Effector CD4-positive, alpha-beta T cell (primary cell): Measurements from ENCODE around the gene ZNF268.
"Not testable (repeated sequence)": the region's sequence is repeated elsewhere in the genome, so short reads cannot be mapped to it uniquely, and the experiment has no call there.

Experiments used
- DNase-seq: peaks from one replicate; pipeline ENCODE4 v3.0.0-alpha.2; 2020

The ZNF268 gene

GRCh38 chr12:133227281-133227852, 46.1 kb downstream of the ZNF268 start:
- DNase-seq = no peak

- no peak for DNase-seq
Measured at GRCh38 chr12:133231001-133231400, 49.7 kb downstream of the ZNF268 start.

DNA sequence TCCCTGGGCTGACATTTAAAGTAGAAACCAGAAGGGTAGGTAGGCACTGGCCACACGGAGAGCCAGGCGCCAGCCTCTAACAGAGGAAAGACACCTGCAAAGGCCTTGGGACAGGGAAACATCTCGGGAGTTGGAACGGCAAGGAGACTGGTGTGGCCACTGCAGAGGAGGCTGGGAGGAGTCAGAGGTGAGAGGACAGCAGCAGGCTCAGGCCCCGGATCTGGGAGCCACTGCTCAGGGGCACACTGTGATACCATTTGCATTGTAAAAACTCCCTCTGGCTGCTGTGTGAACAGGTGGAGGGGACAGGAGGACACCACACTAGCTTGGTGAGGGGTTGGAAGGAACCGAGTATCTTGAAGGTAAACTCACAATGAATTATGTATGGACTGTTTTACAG, 51.7 kb downstream of the ZNF268 start:
- no peak for DNase-seq

- DNase-seq = no peak
Measured at GRCh38 chr12:133233993-133234564, 52.8 kb downstream of the ZNF268 start.

- no peak for DNase-seq
Measured at GRCh38 chr12:133234971-133235370, 53.7 kb downstream of the ZNF268 start.

- DNase-seq = no peak
Measured at GRCh38 chr12:133235401-133236112, 54.3 kb downstream of the ZNF268 start, which contains the start of gene ANHX. ANHX (minus strand) TSS chr12:133235877; CDS start chr12:133234356, 1,521 bp downstream.

GRCh38 chr12:133236144-133236543, 54.8 kb downstream of the ZNF268 start:
- no peak for DNase-seq

DNA sequence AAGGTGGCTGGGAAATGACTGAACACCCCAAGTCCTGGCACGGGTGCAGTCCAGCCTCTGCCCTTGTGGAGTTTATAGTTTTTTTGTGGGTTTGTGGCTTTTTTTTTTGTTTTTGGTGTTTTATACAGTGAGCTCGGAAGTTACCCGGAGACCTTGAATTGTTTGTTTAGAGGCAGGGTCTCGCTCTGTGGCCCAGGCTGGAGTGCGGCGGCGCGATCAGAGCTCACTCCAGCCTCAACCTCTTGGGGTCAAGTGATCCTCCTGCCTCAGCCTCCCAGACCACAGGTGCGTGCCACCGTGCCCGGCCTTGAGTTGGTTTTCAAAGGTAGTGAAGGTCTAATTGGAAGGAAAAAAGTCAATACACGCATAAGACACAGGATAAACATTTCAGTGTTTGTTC, 55.3 kb downstream of the ZNF268 start:
- no peak for DNase-seq

- no peak for DNase-seq
Measured at GRCh38 chr12:133251732-133252131, 70.4 kb downstream of the ZNF268 start.

DNA sequence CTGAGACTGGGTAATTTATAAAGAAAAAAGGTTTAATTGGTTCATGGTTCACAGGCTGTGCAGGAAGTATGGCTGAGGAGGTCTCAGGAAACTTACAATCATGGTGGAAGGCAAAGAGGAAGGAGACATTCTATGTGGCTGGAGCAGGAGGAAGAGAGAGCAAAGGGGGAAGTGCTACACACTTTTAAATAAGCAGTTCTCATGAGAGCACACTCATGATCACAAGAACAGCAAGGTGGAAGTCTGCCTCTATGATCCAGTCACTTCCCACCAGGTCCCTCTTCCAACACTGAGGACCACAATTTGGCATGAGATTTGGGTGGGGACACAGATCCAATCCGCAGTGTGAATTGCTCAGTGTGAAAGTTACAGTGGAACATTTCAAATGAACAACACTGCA, 74.5 kb downstream of the ZNF268 start:
- DNase-seq = not testable (repeated sequence)

- DNase-seq = no peak
Measured at GRCh38 chr12:133256321-133256720, 75.0 kb downstream of the ZNF268 start.

DNA sequence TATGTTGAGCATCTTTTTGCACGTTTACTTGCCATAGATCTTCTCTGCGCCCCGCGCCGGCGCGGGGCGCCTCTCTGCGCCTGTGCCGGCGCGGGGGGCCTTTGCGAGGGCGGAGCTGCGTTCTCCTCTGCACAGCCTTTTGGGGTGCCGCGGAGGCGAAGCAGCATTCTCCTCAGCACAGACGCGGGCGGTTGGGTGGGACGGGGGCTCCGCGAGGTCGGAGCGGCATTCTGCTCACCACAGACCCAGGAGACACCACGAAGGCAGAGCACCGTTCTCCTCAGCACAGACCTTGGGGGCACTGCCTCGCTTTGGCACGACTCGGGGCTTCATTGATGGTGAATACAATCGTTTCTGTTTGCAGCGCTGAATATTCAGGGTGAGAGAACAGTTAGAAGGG, 82.9 kb downstream of the ZNF268 start:
- no peak for DNase-seq
